HFF-Myc (cell line): ENCODE results near the gene NRGN.

Source experiments
- DNase-seq: peaks from one replicate; pipeline ENCODE4 v3.0.0-alpha.2; 2011; ENCODE audit warnings: low read depth; ENCODE audit errors: extremely low read depth
- H3K4me3 ChIP-seq: replicated peaks from 2 replicates; pipeline ENCODE4 v1.5.1; 2011; ENCODE audit warnings: low read depth, mild to moderate bottlenecking, control low read depth, low read length
- TF ChIP-seq, protein P1 (sequence below): IDR thresholded peaks from 2 replicates; pipeline ENCODE4 v1.5.1; 2012; ENCODE audit warnings: mild to moderate bottlenecking, low read depth, low read length, control low read depth; ENCODE audit errors: missing control alignments

The NRGN gene

GRCh38 chr11:124738713-124739478 lies 846 bp upstream of the NRGN start:
- TF ChIP-seq, protein P1, sequence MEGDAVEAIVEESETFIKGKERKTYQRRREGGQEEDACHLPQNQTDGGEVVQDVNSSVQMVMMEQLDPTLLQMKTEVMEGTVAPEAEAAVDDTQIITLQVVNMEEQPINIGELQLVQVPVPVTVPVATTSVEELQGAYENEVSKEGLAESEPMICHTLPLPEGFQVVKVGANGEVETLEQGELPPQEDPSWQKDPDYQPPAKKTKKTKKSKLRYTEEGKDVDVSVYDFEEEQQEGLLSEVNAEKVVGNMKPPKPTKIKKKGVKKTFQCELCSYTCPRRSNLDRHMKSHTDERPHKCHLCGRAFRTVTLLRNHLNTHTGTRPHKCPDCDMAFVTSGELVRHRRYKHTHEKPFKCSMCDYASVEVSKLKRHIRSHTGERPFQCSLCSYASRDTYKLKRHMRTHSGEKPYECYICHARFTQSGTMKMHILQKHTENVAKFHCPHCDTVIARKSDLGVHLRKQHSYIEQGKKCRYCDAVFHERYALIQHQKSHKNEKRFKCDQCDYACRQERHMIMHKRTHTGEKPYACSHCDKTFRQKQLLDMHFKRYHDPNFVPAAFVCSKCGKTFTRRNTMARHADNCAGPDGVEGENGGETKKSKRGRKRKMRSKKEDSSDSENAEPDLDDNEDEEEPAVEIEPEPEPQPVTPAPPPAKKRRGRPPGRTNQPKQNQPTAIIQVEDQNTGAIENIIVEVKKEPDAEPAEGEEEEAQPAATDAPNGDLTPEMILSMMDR = no peak
- DNase-seq = no peak
- peak overlapping the region; percentile 52 for H3K4me3 ChIP-seq

DNA sequence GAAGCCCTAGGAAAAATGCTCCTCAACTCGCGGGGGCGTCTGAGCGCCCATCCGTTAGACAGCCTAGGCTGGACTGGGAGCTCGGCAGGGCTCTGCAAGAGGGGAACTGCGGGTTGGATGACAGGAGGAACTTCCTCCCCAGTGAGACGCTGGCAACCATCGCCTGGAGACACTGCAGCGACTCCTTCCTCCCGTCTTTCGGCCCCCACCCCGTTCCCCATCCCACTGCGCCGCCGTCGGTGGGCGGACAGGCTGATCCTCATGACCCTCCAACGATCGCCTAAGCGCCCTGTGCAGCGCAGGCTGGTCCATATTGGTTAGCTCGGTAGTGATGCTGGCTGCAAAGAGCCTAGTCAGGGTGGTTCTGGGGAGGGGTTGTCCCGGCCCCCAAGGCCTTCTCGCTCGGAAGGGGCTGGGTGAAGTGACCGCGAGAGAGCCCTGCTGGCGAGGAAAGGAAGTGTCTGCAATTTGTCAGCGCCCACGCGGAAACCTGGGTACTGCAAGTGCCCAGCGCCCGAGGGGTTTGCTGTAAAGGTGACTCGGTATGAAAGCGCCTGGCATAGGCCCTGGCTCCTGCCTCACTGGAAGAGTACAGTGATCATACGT lies 638 bp downstream of the NRGN start:
- H3K4me3 ChIP-seq = peak overlapping the region; percentile 52
- no peak for DNase-seq
- TF ChIP-seq, protein P1 = peak; percentile 29

DNA sequence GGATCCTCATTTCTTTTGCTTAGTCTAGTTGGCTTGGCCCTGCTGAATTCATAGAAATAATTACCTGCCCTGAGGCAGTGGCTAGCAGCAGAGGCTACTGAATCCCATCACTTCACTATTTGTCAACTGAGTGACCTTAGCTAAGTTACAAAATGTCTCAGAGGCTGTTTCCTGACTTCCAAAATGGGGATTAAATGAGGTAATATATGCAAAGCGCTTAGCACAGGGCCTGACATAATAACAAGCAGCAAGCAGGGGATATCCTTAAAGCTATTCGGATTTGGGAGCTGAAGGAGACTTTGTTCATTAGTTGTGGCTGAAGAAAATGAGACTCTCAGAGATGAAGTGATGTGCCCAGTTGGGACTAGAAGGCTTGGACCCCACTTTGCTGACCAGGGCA lies 2.8 kb downstream of the NRGN start:
- no peak overlapping the region for H3K4me3 ChIP-seq
- DNase-seq = no peak
- TF ChIP-seq, protein P1 = no peak

DNA sequence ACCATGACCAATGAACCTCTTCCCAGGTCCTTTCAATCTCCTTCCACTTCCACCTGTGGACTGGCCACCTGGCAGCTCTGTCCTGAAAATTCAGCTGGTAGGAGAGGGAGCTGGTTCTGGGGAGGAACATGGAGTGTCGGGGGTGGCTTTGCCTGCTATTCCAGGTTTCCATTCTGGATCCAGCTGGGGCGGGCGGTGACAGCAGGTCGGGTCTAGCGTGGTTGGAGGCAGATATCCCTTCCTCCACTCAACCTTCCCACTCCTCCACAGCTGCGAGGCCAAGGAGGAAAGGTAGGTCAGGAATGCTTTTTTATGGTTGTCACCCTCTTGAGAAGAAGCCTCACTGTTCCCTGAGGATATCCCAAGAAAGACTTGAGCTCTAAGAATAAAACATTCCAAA lies 3.3 kb downstream of the NRGN start:
- no peak overlapping the region for H3K4me3 ChIP-seq
- TF ChIP-seq, protein P1 = no peak
- no peak for DNase-seq

DNA sequence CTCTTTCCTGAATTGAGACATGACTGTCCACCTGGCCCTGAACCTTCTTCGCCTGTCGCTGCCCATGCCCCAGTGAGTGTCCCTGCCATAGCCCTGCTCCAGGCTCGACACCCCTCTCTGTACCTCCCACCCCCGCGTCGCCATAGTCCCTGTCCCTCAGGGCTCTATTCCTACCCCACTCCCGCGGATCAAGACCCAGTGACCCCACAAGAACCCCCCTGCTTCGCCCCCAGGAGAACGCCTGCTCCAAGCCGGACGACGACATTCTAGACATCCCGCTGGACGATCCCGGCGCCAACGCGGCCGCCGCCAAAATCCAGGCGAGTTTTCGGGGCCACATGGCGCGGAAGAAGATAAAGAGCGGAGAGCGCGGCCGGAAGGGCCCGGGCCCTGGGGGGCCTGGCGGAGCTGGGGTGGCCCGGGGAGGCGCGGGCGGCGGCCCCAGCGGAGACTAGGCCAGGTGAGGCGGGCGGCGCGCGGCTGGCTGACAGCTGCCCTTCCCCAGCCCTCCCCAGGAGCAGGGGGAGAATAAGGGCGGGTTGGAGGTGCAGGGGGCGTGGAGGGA lies 5.6 kb downstream of the NRGN start:
- no peak overlapping the region for H3K4me3 ChIP-seq
- DNase-seq = no peak
- TF ChIP-seq, protein P1 = no peak

GRCh38 chr11:124745835-124746620 lies 6.3 kb downstream of the NRGN start:
- H3K4me3 ChIP-seq = peak overlapping the region; percentile 49
- TF ChIP-seq, protein P1 = no peak
- no peak for DNase-seq
